HCT116 (cell line): ENCODE results near the gene SYNPR. TPM values are rescaled to one million over a fixed set of nuclear protein-coding genes. Genes with fewer than 3 reads are reported as not detected.

ENCODE experiments used
- ATAC-seq: fragments of 200-7000 bp; cut with Tn5 transposase; 2 replicates; pipeline ENCODE4 v1.9.1; 2020; ENCODE audit warnings: mild to moderate bottlenecking, moderate library complexity
- BruUV-seq: library from RNA; stranded (reverse); fragments of 400-500 nt; replicated peaks from 2 replicates; lab custom pipeline; 2021; lab: Mats Ljungman, UMichigan
- CTCF ChIA-PET: fragments of 300-600 bp; sonication (Branson Sonifier 250); formaldehyde crosslinking; loops from one replicate; lab custom pipeline; 2021; ENCODE audit warnings: antibody characterized with exemption; lab: Charles Lee
- POLR2A ChIA-PET: fragments of 300-600, 350-600 bp; sonication (Branson Sonifier 250); formaldehyde crosslinking; loops from one replicate; lab custom pipeline; 2021; ENCODE audit warnings: antibody characterized with exemption; lab: Charles Lee
- RAD21 ChIA-PET, 2 experiments: fragments of 300-600 bp; sonication (Branson Sonifier 250); formaldehyde crosslinking; loops; one replicate each; lab custom pipeline; 2023; ENCODE audit warnings: low total read pairs in 2 of 2; ENCODE audit not compliant: uncharacterized antibody in 2 of 2, unreplicated experiment in 2 of 2, low non-redundant PET in 1 of 2; lab: Charles Lee
- DNase-seq: peaks from one replicate; pipeline ENCODE4 v3.0.0-alpha.2; 2010; ENCODE audit warnings: low read depth, low spot score
- H2AFZ ChIP-seq: fragments of 200-600 bp; shearing (Covaris generic), sonication (generic); 2 replicates; pipeline ENCODE4 v1.6.1; 2017; ENCODE audit warnings: low read depth, mixed run types, mixed read lengths, antibody characterized with exemption, low read length; ENCODE audit not compliant: poor library complexity, severe bottlenecking
- H3K27ac ChIP-seq: 2 replicates; pipeline ENCODE4 v1.5.1; 2012; ENCODE audit warnings: low read depth, low read length
- H3K27me3 ChIP-seq: fragments of 200-600 bp; sonication (generic); 2 replicates; pipeline ENCODE4 v1.6.1; 2016; ENCODE audit warnings: mixed run types, low read length, mixed read lengths; ENCODE audit not compliant: insufficient read depth
- H3K36me3 ChIP-seq, 2 experiments: fragments of 200-500 bp in 1 of 2; fragments of 200-600 bp in 1 of 2; sonication (Bioruptor generic) in 1 of 2; sonication (generic) in 1 of 2; 2 replicates each; pipeline versions ENCODE4 v1.5.1 to v1.6.1; 2014 to 2016; ENCODE audit warnings: low read length in 2 of 2, inconsistent platforms in 1 of 2, mixed read lengths in 1 of 2, mixed run types in 1 of 2; ENCODE audit not compliant: insufficient read depth in 2 of 2, control insufficient read depth in 1 of 2
- H3K4me1 ChIP-seq, 2 experiments: fragments of 200-600 bp in 1 of 2; sonication (generic) in 1 of 2; 2 replicates each; pipeline versions ENCODE4 v1.5.1 to v1.6.1; 2012 to 2017; ENCODE audit warnings: low read length in 2 of 2, inconsistent platforms in 1 of 2, mild to moderate bottlenecking in 1 of 2, mixed read lengths in 1 of 2, mixed run types in 1 of 2, moderate library complexity in 1 of 2; ENCODE audit not compliant: insufficient read depth in 2 of 2, control insufficient read depth in 1 of 2
- H3K4me2 ChIP-seq: fragments of 200-600 bp; sonication (generic); 2 replicates; pipeline ENCODE4 v1.6.1; 2017; ENCODE audit warnings: mixed run types, low read length, mixed read lengths
- H3K4me3 ChIP-seq, 2 experiments: fragments of 200-600 bp in 1 of 2; sonication (generic) in 1 of 2; replicated peaks in 1 of 2; 2 replicates each; pipeline ENCODE4 v1.5.1; 2011 to 2016; ENCODE audit warnings: low read length in 2 of 2, control low read depth in 1 of 2, low read depth in 1 of 2, mild to moderate bottlenecking in 1 of 2, mixed read lengths in 1 of 2, mixed run types in 1 of 2
- H3K79me2 ChIP-seq: fragments of 200-600 bp; sonication (generic); 2 replicates; pipeline ENCODE4 v1.6.1; 2017; ENCODE audit warnings: mild to moderate bottlenecking, mixed run types, low read length, moderate library complexity, mixed read lengths; ENCODE audit not compliant: insufficient read depth
- H3K9ac ChIP-seq: fragments of 200-600 bp; sonication (generic); 2 replicates; pipeline ENCODE4 v1.6.1; 2016; ENCODE audit warnings: low read length, mixed read lengths
- H3K9me2 ChIP-seq: fragments of 200-600 bp; sonication (generic), shearing (Covaris generic); 2 replicates; pipeline ENCODE4 v1.6.1; 2017; ENCODE audit warnings: mixed run types, mild to moderate bottlenecking, moderate library complexity; ENCODE audit not compliant: insufficient read depth
- H3K9me3 ChIP-seq, 2 experiments: fragments of 200-500 bp in 1 of 2; fragments of 200-600 bp in 1 of 2; sonication (Bioruptor generic) in 1 of 2; sonication (generic) in 1 of 2; 2 replicates each; pipeline ENCODE4 v1.6.1; 2014 to 2017; ENCODE audit warnings: low read length in 2 of 2, mixed read lengths in 2 of 2, inconsistent platforms in 1 of 2, low read depth in 1 of 2, mild to moderate bottlenecking in 1 of 2, mixed run types in 1 of 2, moderate library complexity in 1 of 2; ENCODE audit not compliant: control insufficient read depth in 1 of 2, insufficient read depth in 1 of 2
- H4K20me1 ChIP-seq: fragments of 200-600 bp; sonication (generic), shearing (Covaris generic); 2 replicates; pipeline ENCODE4 v1.6.1; 2017; ENCODE audit warnings: mixed run types, mild to moderate bottlenecking, moderate library complexity; ENCODE audit not compliant: insufficient read depth
- ATF3 ChIP-seq: IDR thresholded peaks from 2 replicates; pipeline ENCODE4 v1.6.1; 2012
- CBX3 ChIP-seq: IDR thresholded peaks from 2 replicates; pipeline ENCODE4 v1.6.1; 2012; ENCODE audit warnings: low read depth
- CEBPB ChIP-seq: IDR thresholded peaks from 2 replicates; pipeline ENCODE4 v1.6.1; 2012; ENCODE audit warnings: low read depth
- CTCF ChIP-seq, 3 experiments: fragments of 200-600 bp in 1 of 3; sonication (generic) in 1 of 3; IDR thresholded peaks in 2 of 3; conservative IDR thresholded peaks in 1 of 3; 2 replicates each; pipeline ENCODE4 v1.5.1; 2012 to 2017; ENCODE audit warnings: low read depth in 2 of 3, low read length in 2 of 3, antibody characterized with exemption in 1 of 3, borderline replicate concordance in 1 of 3, control low read depth in 1 of 3, mild to moderate bottlenecking in 1 of 3, mixed read lengths in 1 of 3, mixed run types in 1 of 3, moderate library complexity in 1 of 3; ENCODE audit not compliant: insufficient read depth in 1 of 3
- EZH2 ChIP-seq: fragments of 200-600 bp; sonication (generic); IDR thresholded peaks from 2 replicates; pipeline ENCODE4 v1.6.1; 2017; ENCODE audit warnings: antibody characterized with exemption, mixed run types
- EZH2phosphoT487 ChIP-seq: fragments of 200-600 bp; IDR thresholded peaks from 2 replicates; pipeline ENCODE4 v1.6.1; 2018; ENCODE audit warnings: antibody characterized with exemption, borderline replicate concordance
- FOSL1 ChIP-seq: IDR thresholded peaks from 2 replicates; pipeline ENCODE4 v1.6.1; 2012; ENCODE audit warnings: low read depth
- JUND ChIP-seq: IDR thresholded peaks from 2 replicates; pipeline ENCODE4 v1.6.1; 2012
- MAX ChIP-seq: IDR thresholded peaks from 2 replicates; pipeline ENCODE4 v1.6.1; 2012
- POLR2A ChIP-seq: IDR thresholded peaks from 2 replicates; pipeline ENCODE4 v1.7.0; 2011; ENCODE audit warnings: borderline replicate concordance; ENCODE audit not compliant: insufficient read depth, insufficient read length; ENCODE audit errors: extremely low read depth
- POLR2AphosphoS5 ChIP-seq: IDR thresholded peaks from 2 replicates; pipeline ENCODE4 v1.6.1; 2011; ENCODE audit warnings: mild to moderate bottlenecking, low read depth, low read length, moderate library complexity
- RAD21 ChIP-seq: IDR thresholded peaks from 2 replicates; pipeline ENCODE4 v1.6.1; 2012; ENCODE audit warnings: low read depth, mild to moderate bottlenecking
- REST ChIP-seq: IDR thresholded peaks from 2 replicates; pipeline ENCODE4 v1.6.1; 2012; ENCODE audit warnings: low read depth
- SIN3A ChIP-seq: IDR thresholded peaks from 2 replicates; pipeline ENCODE4 v1.6.1; 2012; ENCODE audit warnings: low read depth
- SP1 ChIP-seq: IDR thresholded peaks from 2 replicates; pipeline ENCODE4 v1.6.1; 2012; ENCODE audit warnings: low read depth
- SRF ChIP-seq: IDR thresholded peaks from 2 replicates; pipeline ENCODE4 v1.6.1; 2012; ENCODE audit warnings: low read depth
- YY1 ChIP-seq: IDR thresholded peaks from 2 replicates; pipeline ENCODE4 v1.6.1; 2011; ENCODE audit warnings: low read length, low read depth, moderate library complexity, mild to moderate bottlenecking; ENCODE audit not compliant: insufficient replicate concordance; ENCODE audit errors: extremely low read depth
- ZBTB33 ChIP-seq: IDR thresholded peaks from 2 replicates; pipeline ENCODE4 v1.6.1; 2011; ENCODE audit warnings: mild to moderate bottlenecking, low read length, moderate library complexity; ENCODE audit not compliant: insufficient replicate concordance; ENCODE audit errors: extremely low read depth
- ZFX ChIP-seq: fragments of 450-650 bp; IDR thresholded peaks from 2 replicates; pipeline ENCODE4 v1.6.1; 2017
- ZNF274 ChIP-seq: fragments of 200-500 bp; sonication (Bioruptor generic); IDR thresholded peaks from 2 replicates; pipeline ENCODE4 v1.6.1; 2014; ENCODE audit warnings: mild to moderate bottlenecking, low read depth, low read length, inconsistent platforms
- intact Hi-C: fragments of 100-400 bp; cut with micrococcal nuclease; formaldehyde crosslinking; loops from 2 replicates; pipeline ENCODE4 v1.10.0; 2022
- total RNA-seq: library from RNA; stranded (reverse); gene quantifications from one replicate; pipeline ENCODE4 v1.2.1, GENCODE V29; 2021; ENCODE audit not compliant: unreplicated experiment

Gene SYNPR
- total RNA-seq, 1 experiment from 2014 or later: not detected

- RAD21 ChIA-PET: no interaction called here
- BruUV-seq: no TSS peak
Observed at GRCh38 chr3:63308072-63308471, 30.0 kb downstream of the SYNPR start.

More at GRCh38 chr3:63308072-63308471, 30.0 kb downstream of the SYNPR start:
- H3K4me1 ChIP-seq: no peaks in the 10 kb centered on the region
- H3K36me3 ChIP-seq: no peaks in the 10 kb centered on the region
- H3K9me3 ChIP-seq: no peaks in the 10 kb centered on the region
- H3K9me2 ChIP-seq: no peaks in the 10 kb centered on the region
- no peak overlapping the region for H3K27ac ChIP-seq
- DNase-seq (no peak), ATAC-seq (no peak)
- no peak overlapping the region for H3K4me2 ChIP-seq
- POLR2A ChIA-PET: no interaction called here
- no peaks in the 10 kb centered on the region for H4K20me1 ChIP-seq
- H3K4me3 ChIP-seq: no peak overlapping the region
- intact Hi-C loops: no loop called here
- H3K79me2 ChIP-seq: no peaks in the 10 kb centered on the region
- H2AFZ ChIP-seq: no peak overlapping the region
- no peak overlapping the region for H3K9ac ChIP-seq
- TF ChIP-seq ZFX: no peak
- no peak for TF ChIP-seq YY1
- TF ChIP-seq CTCF (IDR thresholded peaks at IDR 0.05 in 2 of 3, conservative IDR thresholded peaks at IDR 0.05 in 1 of 3; ENCODE audit: borderline replicate concordance in 1 of 3, insufficient read depth in 1 of 3, low read depth in 2 of 3, low read length in 2 of 3): no peak
- TF ChIP-seq SIN3A: no peak
- no peak for TF ChIP-seq ZNF274
- TF ChIP-seq EZH2phosphoT487: no peak
- TF ChIP-seq REST: no peak
- no peak for TF ChIP-seq ZBTB33
- TF ChIP-seq RAD21: no peak
- no peak for TF ChIP-seq SRF
- no peak for TF ChIP-seq MAX
- TF ChIP-seq CEBPB: no peak
- no peak for TF ChIP-seq FOSL1
- TF ChIP-seq POLR2AphosphoS5: no peak
- TF ChIP-seq ATF3: no peak
- TF ChIP-seq CBX3: no peak
- TF ChIP-seq SP1: no peak
- no peak for TF ChIP-seq EZH2
- no peak for TF ChIP-seq JUND
- no peak for TF ChIP-seq POLR2A
- TF ChIP-seq, all 23 proteins: peak for 0
- 0 out of 2 replicates have a peak, but pooled peaks cover 3% of the 10 kb centered on the region for H3K27me3 ChIP-seq
- CTCF ChIA-PET: no interaction called here
